Nephron (organoid): ENCODE results near the gene RIMS1.

Source experiments
- H3K27ac Mint-ChIP-seq, 3 experiments: 2 replicates each; pipeline ENCODE4 v1.8.0; 2020; ENCODE audit warnings: mixed read lengths in 3 of 3, mild to moderate bottlenecking in 2 of 3, moderate library complexity in 1 of 3
- H3K27me3 Mint-ChIP-seq: 2 replicates; pipeline ENCODE4 v1.8.0; 2021; ENCODE audit warnings: low read depth, mild to moderate bottlenecking, moderate library complexity, mixed read lengths
- H3K36me3 Mint-ChIP-seq: 2 replicates; pipeline ENCODE4 v1.8.0; 2020; ENCODE audit warnings: low read depth, mixed read lengths
- H3K4me1 Mint-ChIP-seq: 2 replicates; pipeline ENCODE4 v1.8.0; 2020; ENCODE audit warnings: mixed read lengths
- H3K4me3 Mint-ChIP-seq, 3 experiments: 2 replicates each; pipeline ENCODE4 v1.8.0; 2020; ENCODE audit warnings: mild to moderate bottlenecking in 3 of 3, mixed read lengths in 3 of 3, moderate library complexity in 2 of 3
- H3K9me3 Mint-ChIP-seq: 2 replicates; pipeline ENCODE4 v1.8.0; 2020; ENCODE audit warnings: mixed read lengths
- CTCF ChIP-seq, 3 experiments: fragments of 200-600 bp; sonication (generic); IDR thresholded peaks; one replicate each; pipeline ENCODE4 v1.5.0; 2021; ENCODE audit warnings: antibody characterized with exemption in 3 of 3; ENCODE audit not compliant: unreplicated experiment in 3 of 3

The RIMS1 gene

DNA sequence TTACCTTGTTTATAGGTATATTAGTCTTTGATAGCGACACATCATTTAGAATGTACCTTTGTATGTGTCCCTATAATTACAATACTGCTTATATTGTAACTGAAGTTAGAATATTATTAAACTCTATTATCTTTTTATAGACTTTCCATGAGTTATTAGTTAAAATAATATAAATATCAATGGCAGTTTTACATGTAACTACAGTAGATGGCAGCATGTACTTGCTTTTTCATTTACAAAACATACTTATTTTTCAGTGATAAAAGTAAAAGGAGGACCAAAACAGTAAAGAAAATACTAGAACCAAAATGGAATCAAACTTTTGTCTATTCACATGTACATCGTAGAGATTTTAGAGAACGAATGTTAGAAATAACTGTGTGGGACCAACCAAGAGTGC, 364.3 kb downstream of the RIMS1 start:
- H3K4me1 Mint-ChIP-seq = no peaks in the 10 kb centered on the region
- no peaks in the 10 kb centered on the region for H3K27me3 Mint-ChIP-seq
- no peaks in the 10 kb centered on the region for H3K9me3 Mint-ChIP-seq
- TF ChIP-seq CTCF (IDR thresholded peaks at IDR 0.05; ENCODE audit: unreplicated experiment in 3 of 3) = peak; percentile 16 to 36 (median 19)
- H3K27ac Mint-ChIP-seq = no peak overlapping the region
- no peak overlapping the region for H3K4me3 Mint-ChIP-seq
- H3K36me3 Mint-ChIP-seq = no peaks in the 10 kb centered on the region

DNA sequence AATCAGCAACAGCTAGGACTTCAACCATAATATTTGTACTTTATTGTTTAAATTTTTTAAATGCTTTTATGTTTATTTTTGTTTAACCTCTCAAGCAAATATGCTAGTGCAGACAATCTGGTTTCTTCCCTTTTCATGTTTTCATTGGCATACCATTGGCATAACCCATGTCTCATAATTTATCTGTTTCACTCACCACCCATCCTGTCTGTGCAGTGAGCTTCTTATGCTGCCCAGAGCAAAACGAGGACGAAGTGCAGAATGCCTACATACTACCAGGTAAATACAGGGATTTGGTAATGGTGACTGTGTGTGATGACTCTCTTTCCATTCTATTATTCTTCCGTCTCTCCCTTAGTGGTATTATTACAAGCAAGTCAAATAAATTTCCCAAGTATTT, 374.1 kb downstream of the RIMS1 start:
- no peaks in the 10 kb centered on the region for H3K9me3 Mint-ChIP-seq
- H3K27me3 Mint-ChIP-seq = no peaks in the 10 kb centered on the region
- H3K4me1 Mint-ChIP-seq = no peaks in the 10 kb centered on the region
- TF ChIP-seq CTCF (IDR thresholded peaks at IDR 0.05; ENCODE audit: unreplicated experiment in 3 of 3) = no peak
- no peaks in the 10 kb centered on the region for H3K36me3 Mint-ChIP-seq
- H3K27ac Mint-ChIP-seq = no peak overlapping the region
- no peak overlapping the region for H3K4me3 Mint-ChIP-seq

DNA sequence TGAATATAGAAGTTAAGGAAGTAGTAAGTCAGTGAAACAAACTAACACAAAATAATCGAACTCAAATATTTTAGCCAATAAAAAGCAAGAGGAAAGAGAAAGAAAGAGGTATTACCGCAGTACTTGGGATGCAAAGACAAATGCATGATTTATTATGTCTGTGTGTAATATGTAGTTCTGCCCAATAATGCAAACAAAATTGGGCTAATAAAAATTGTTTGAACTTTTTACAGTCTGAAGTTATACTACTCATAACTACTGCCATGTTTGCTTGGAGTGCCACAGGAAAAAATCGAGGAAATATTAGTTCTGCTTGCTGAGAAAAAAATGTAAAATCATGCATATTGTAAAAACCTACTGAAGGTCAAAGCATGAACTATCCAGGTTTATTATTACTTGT, 375.2 kb downstream of the RIMS1 start:
- TF ChIP-seq CTCF (IDR thresholded peaks at IDR 0.05; ENCODE audit: unreplicated experiment in 3 of 3) = no peak
- Mint-ChIP-seq H3K27ac (no peak overlapping the region), H3K27me3 (no peaks in the 10 kb centered on the region), H3K4me1 (no peaks in the 10 kb centered on the region), H3K36me3 (no peaks in the 10 kb centered on the region), H3K9me3 (no peaks in the 10 kb centered on the region), H3K4me3 (no peak overlapping the region)

DNA sequence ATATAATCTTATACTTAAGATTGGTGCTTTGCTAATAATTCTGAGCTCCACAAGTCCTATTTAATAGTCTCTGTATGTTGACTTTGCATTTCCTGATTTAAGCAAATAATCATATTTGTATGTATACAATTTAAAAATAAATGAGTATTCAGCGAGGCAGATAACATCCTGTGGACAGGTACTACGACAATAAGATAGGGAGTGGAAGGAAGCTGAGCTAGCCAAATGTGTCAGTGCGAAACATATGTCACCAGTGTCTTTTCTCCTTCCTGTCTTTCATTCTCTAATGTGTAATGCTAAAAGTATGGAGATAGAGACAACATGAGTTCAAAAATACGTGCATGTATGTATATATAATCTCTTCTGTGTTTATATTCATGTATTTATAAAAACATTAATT, 375.9 kb downstream of the RIMS1 start:
- H3K9me3 Mint-ChIP-seq = no peaks in the 10 kb centered on the region
- no peak overlapping the region for H3K4me3 Mint-ChIP-seq
- H3K27ac Mint-ChIP-seq = no peak overlapping the region
- no peaks in the 10 kb centered on the region for H3K27me3 Mint-ChIP-seq
- TF ChIP-seq CTCF (IDR thresholded peaks at IDR 0.05; ENCODE audit: unreplicated experiment in 3 of 3) = no peak
- H3K4me1 Mint-ChIP-seq = no peaks in the 10 kb centered on the region
- H3K36me3 Mint-ChIP-seq = no peaks in the 10 kb centered on the region

- Mint-ChIP-seq H3K4me3 (no peak overlapping the region), H3K9me3 (no peaks in the 10 kb centered on the region)
Measured at GRCh38 chr6:72267470-72267869, 381.1 kb downstream of the RIMS1 start.

More at GRCh38 chr6:72267470-72267869, 381.1 kb downstream of the RIMS1 start:
- no peak for TF ChIP-seq CTCF (IDR thresholded peaks at IDR 0.05; ENCODE audit: unreplicated experiment in 3 of 3)
- Mint-ChIP-seq H3K36me3 (no peaks in the 10 kb centered on the region), H3K4me1 (no peaks in the 10 kb centered on the region), H3K27ac (no peak overlapping the region), H3K27me3 (no peaks in the 10 kb centered on the region)
